Adipocyte (in vitro differentiated cells): Measurements from ENCODE around the gene HOMER1.
A peak's percentile ranks its signal among the peaks of the same experiment; 100 is the strongest.
"Not testable (repeated sequence)": the region's sequence is repeated elsewhere in the genome, so short reads cannot be mapped to it uniquely, and the experiment has no call there.

Experiments used
- DNase-seq: peaks from one replicate; pipeline ENCODE4 v3.0.0-alpha.2; 2015; ENCODE audit warnings: low read depth
- H3K27me3 ChIP-seq: replicated peaks from 2 replicates; pipeline ENCODE4 v1.7.0; 2013; ENCODE audit warnings: mild to moderate bottlenecking, low read length, moderate library complexity; ENCODE audit not compliant: control insufficient read depth, insufficient read depth
- H3K36me3 ChIP-seq: 2 replicates; pipeline ENCODE4 v1.7.0; 2013; ENCODE audit warnings: low read length, mild to moderate bottlenecking, moderate library complexity; ENCODE audit not compliant: control insufficient read depth, insufficient read depth, severe bottlenecking
- H3K4me1 ChIP-seq: 2 replicates; pipeline ENCODE4 v1.7.0; 2013; ENCODE audit warnings: mild to moderate bottlenecking, low read length, moderate library complexity; ENCODE audit not compliant: control insufficient read depth, insufficient read depth
- H3K4me3 ChIP-seq: 2 replicates; pipeline ENCODE4 v1.7.0; 2013; ENCODE audit warnings: mild to moderate bottlenecking, low read length, moderate library complexity
- H3K9ac ChIP-seq: 2 replicates; pipeline ENCODE4 v1.7.0; 2013; ENCODE audit warnings: mild to moderate bottlenecking, low read length, moderate library complexity
- H3K9me3 ChIP-seq: 2 replicates; pipeline ENCODE4 v1.7.0; 2013; ENCODE audit warnings: mild to moderate bottlenecking, low read length, moderate library complexity; ENCODE audit not compliant: control insufficient read depth

The HOMER1 gene

DNA sequence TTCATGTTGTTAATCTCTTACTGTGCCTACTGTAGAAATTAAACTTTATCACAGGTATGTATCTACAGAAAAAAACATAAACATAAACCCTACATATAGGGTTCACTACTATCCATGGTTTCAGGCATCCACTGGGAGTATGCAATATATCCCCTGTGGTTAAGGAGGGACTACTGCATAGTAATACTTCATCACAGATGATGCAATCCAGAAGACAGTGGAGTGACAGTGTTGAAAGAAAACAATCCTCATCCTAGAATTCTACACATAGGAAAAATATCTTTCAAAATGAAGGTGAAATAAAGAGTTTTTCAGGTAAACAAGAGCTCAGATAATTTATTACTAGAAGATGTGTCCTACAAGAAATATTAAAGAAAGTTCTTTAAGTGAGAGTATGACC, 105.9 kb downstream of the HOMER1 start:
- H3K27me3 ChIP-seq: no peaks in the 10 kb centered on the region
- H3K9ac ChIP-seq: no peak overlapping the region
- H3K4me1 ChIP-seq: no peaks in the 10 kb centered on the region
- H3K9me3 ChIP-seq: peaks cover 22% of the 10 kb centered on the region
- no peaks in the 10 kb centered on the region for H3K36me3 ChIP-seq
- no peak overlapping the region for H3K4me3 ChIP-seq
- DNase-seq: no peak

- Histone ChIP-seq H3K4me1 (no peaks in the 10 kb centered on the region), H3K9ac (no peak overlapping the region), H3K36me3 (no peaks in the 10 kb centered on the region), H3K4me3 (no peak overlapping the region), H3K27me3 (no peaks in the 10 kb centered on the region), H3K9me3 (peaks cover 22% of the 10 kb centered on the region)
- DNase-seq: no peak
Observed at GRCh38 chr5:79407591-79407990, 106.3 kb downstream of the HOMER1 start.

- Histone ChIP-seq H3K27me3 (no peaks in the 10 kb centered on the region), H3K4me3 (no peak overlapping the region), H3K9me3 (no peaks in the 10 kb centered on the region), H3K4me1 (no peaks in the 10 kb centered on the region), H3K36me3 (no peaks in the 10 kb centered on the region), H3K9ac (no peak overlapping the region)
- no peak for DNase-seq
Observed at GRCh38 chr5:79401216-79401615, 112.7 kb downstream of the HOMER1 start.

- H3K4me3 ChIP-seq: no peak overlapping the region
Observed at GRCh38 chr5:79399046-79399445, 114.9 kb downstream of the HOMER1 start.

DNA sequence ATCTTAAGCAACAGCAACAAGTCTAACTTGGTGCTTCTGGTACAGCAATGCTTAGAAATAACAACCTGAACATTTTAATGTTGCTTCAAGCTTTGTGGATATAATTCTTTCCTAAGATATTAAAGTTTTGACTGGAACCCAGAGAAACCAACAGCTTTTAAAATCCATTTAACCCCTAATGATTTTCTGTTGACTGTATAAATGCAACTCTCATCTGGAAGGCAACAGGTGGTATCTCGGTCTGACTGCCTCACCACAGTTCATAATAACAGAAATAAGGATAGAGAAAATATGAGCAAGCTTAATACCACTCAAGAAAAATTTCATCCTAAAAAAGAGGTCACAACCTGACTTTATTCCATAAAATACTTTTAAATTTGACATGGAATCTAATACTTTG, 116.9 kb downstream of the HOMER1 start:
- H3K36me3 ChIP-seq: no peaks in the 10 kb centered on the region
- no peaks in the 10 kb centered on the region for H3K4me1 ChIP-seq
- no peak overlapping the region for H3K4me3 ChIP-seq
- no peak overlapping the region for H3K9ac ChIP-seq
- no peaks in the 10 kb centered on the region for H3K27me3 ChIP-seq
- H3K9me3 ChIP-seq: no peaks in the 10 kb centered on the region
- DNase-seq: no peak

More at GRCh38 chr5:79399046-79399445, 114.9 kb downstream of the HOMER1 start:
- Histone ChIP-seq H3K9ac (no peak overlapping the region), H3K9me3 (no peaks in the 10 kb centered on the region), H3K4me1 (no peaks in the 10 kb centered on the region), H3K27me3 (no peaks in the 10 kb centered on the region), H3K36me3 (no peaks in the 10 kb centered on the region)
- peak; percentile 53 for DNase-seq

GRCh38 chr5:79396265-79396664, 117.7 kb downstream of the HOMER1 start:
- Histone ChIP-seq H3K9me3 (no peaks in the 10 kb centered on the region), H3K27me3 (no peaks in the 10 kb centered on the region), H3K4me1 (no peaks in the 10 kb centered on the region), H3K4me3 (no peak overlapping the region), H3K9ac (no peak overlapping the region), H3K36me3 (no peaks in the 10 kb centered on the region)
- no peak for DNase-seq

DNA sequence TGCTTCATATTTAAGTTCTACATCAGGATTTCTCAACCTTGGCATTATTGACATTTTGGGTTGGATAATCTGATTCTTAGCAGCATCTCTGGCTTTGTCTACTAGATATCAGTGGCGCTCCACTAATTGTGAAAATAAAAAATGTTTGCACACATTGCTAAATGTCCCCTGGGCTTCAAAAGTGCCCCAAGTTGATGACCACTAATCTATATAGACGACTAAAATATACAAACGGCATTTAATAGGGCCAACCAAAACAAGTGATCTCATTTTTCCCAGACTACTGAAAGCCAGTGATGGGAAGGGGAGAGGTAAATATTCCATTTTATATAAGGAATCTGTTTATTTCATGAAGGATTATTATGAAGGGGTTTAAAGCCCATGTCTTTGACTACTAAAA, 118.6 kb downstream of the HOMER1 start:
- Histone ChIP-seq H3K9ac (no peak overlapping the region), H3K4me1 (no peaks in the 10 kb centered on the region), H3K4me3 (no peak overlapping the region), H3K27me3 (no peaks in the 10 kb centered on the region), H3K36me3 (no peaks in the 10 kb centered on the region), H3K9me3 (no peaks in the 10 kb centered on the region)
- no peak for DNase-seq

DNA sequence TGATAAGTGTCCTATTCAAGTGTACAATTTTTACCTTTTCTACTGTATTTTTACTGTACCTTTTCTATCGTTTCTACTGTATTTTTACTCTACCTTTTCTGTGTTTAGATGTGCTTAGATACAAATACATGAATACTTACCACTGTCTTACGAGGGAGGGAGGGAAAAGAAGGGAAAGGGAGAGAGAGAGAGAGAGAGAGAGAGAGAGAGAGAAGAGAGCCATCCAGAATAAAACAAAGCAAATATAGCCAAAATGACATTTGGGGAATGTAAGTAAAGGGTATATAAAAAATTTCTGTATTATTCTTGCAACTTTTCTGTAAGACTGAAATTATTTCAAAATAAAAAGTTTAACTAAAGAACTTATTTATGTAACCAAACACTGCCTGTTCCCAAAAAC, 121.2 kb downstream of the HOMER1 start:
- Histone ChIP-seq H3K27me3 (no peaks in the 10 kb centered on the region), H3K9me3 (no peaks in the 10 kb centered on the region), H3K9ac (no peak overlapping the region), H3K4me1 (no peaks in the 10 kb centered on the region), H3K4me3 (no peak overlapping the region), H3K36me3 (no peaks in the 10 kb centered on the region)
- no peak for DNase-seq

DNA sequence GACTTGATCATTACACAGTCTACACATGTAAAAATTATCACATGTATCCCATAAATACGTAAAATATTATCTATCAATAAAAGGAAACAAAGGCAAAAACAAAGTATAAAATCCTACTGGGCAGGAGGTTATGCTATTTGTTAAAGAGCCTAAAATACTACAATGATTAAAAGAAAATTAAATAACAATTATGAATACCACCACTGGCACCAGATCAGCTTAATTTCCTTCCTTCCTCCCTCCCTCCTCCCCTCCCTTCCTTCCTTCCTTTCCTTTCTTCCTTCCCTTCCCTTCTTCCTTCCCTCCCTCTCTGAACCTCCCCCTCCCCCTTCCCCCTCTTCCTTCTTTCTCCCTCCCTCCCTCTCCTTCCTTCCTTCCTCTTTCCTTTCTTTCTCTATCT, 127.3 kb downstream of the HOMER1 start:
- Histone ChIP-seq H3K4me1 (no peaks in the 10 kb centered on the region), H3K9me3 (peaks cover 14% of the 10 kb centered on the region), H3K4me3 (no peak overlapping the region), H3K27me3 (no peaks in the 10 kb centered on the region), H3K36me3 (peaks cover 2% of the 10 kb centered on the region), H3K9ac (no peak overlapping the region)
- DNase-seq: no peak

GRCh38 chr5:79385126-79385525, 128.8 kb downstream of the HOMER1 start:
- peaks cover 15% of the 10 kb centered on the region for H3K9me3 ChIP-seq
- H3K4me1 ChIP-seq, H3K27me3 ChIP-seq, DNase-seq, H3K36me3 ChIP-seq, H3K4me3 ChIP-seq, H3K9ac ChIP-seq: not testable (repeated sequence)

GRCh38 chr5:79378510-79379186, 135.3 kb downstream of the HOMER1 start:
- H3K9me3 ChIP-seq: peaks cover 15% of the 10 kb centered on the region
- peaks cover 2% of the 10 kb centered on the region for H3K36me3 ChIP-seq
- no peak overlapping the region for H3K9ac ChIP-seq
- no peaks in the 10 kb centered on the region for H3K27me3 ChIP-seq
- no peak for DNase-seq
- H3K4me3 ChIP-seq: no peak overlapping the region
- H3K4me1 ChIP-seq: peaks cover 7% of the 10 kb centered on the region

GRCh38 chr5:79357398-79357797, 156.5 kb downstream of the HOMER1 start:
- H3K27me3 ChIP-seq: no peaks in the 10 kb centered on the region
- no peak overlapping the region for H3K4me3 ChIP-seq
- DNase-seq: peak; percentile 60
- H3K4me1 ChIP-seq: peaks cover 7% of the 10 kb centered on the region
- H3K9me3 ChIP-seq: no peaks in the 10 kb centered on the region
- H3K36me3 ChIP-seq: no peaks in the 10 kb centered on the region
- no peak overlapping the region for H3K9ac ChIP-seq
